GM23338 (cell line): ENCODE data around the gene MRPS11.

Experiments used
- CTCF ChIP-seq, 2 experiments: fragments of 200-600 bp in 1 of 2; sonication (generic) in 1 of 2; conservative IDR thresholded peaks; 2 replicates each; pipeline versions ENCODE4 v1.5.1 to v1.6.1; 2016 to 2017; ENCODE audit warnings: antibody characterized with exemption in 2 of 2, low read depth in 2 of 2, mild to moderate bottlenecking in 2 of 2, moderate library complexity in 1 of 2
- EZH2 ChIP-seq: fragments of 200-600 bp; sonication (generic); IDR thresholded peaks from one replicate; pipeline ENCODE4 v1.8.0; 2017; ENCODE audit warnings: antibody characterized with exemption, mild to moderate bottlenecking, low read depth; ENCODE audit not compliant: unreplicated experiment
- JUNB ChIP-seq: IDR thresholded peaks from one replicate; pipeline ENCODE4 v1.6.1; 2016; ENCODE audit warnings: antibody characterized with exemption; ENCODE audit not compliant: unreplicated experiment
- POLR2AphosphoS5 ChIP-seq: IDR thresholded peaks from 2 replicates; pipeline ENCODE4 v1.6.1; 2016; ENCODE audit warnings: antibody characterized with exemption, low read depth
- TF ChIP-seq, protein P1 (sequence below): IDR thresholded peaks from 2 replicates; pipeline ENCODE4 v1.6.1; 2016; ENCODE audit warnings: antibody characterized with exemption

- TF ChIP-seq CTCF (conservative IDR thresholded peaks at IDR 0.05; ENCODE audit: low read depth in 2 of 2), result no peak
- no peak for TF ChIP-seq JUNB
- TF ChIP-seq, protein P1, sequence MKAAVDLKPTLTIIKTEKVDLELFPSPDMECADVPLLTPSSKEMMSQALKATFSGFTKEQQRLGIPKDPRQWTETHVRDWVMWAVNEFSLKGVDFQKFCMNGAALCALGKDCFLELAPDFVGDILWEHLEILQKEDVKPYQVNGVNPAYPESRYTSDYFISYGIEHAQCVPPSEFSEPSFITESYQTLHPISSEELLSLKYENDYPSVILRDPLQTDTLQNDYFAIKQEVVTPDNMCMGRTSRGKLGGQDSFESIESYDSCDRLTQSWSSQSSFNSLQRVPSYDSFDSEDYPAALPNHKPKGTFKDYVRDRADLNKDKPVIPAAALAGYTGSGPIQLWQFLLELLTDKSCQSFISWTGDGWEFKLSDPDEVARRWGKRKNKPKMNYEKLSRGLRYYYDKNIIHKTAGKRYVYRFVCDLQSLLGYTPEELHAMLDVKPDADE, result no peak
- TF ChIP-seq EZH2, result no peak
- TF ChIP-seq POLR2AphosphoS5, result no peak
These were observed 1.8 kb downstream of the MRPS11 start for GRCh38 chr15:88469321-88469720.
